GM10847 (cell line): Measurements from ENCODE around the gene MST1.

Source experiments
- POLR2A ChIP-seq: IDR thresholded peaks from 2 replicates; pipeline ENCODE4 v1.6.1; 2011; ENCODE audit not compliant: insufficient read length; ENCODE audit errors: extremely low read depth

MST1 gene

DNA sequence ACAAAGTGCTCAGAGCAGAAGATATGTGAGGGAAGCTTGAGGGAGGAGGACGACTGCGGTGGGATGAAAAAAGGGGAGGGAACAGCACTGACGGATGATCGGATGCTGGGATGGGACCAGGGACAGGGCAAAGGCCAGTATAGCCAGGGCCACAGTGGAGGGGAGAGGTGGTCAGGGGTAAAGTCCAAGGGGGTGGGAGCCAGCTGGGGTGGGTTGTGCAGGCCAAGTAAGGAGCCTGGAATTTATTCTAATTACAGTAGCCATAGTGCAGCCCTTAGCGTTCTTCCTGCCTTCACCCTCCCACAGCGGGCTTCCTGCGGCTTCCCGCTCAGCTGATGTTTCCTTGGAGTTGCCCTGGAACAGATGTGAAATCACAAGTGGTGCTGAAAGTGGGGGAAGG is 22.7 kb downstream of the MST1 start:
- TF ChIP-seq POLR2A = no peak

DNA sequence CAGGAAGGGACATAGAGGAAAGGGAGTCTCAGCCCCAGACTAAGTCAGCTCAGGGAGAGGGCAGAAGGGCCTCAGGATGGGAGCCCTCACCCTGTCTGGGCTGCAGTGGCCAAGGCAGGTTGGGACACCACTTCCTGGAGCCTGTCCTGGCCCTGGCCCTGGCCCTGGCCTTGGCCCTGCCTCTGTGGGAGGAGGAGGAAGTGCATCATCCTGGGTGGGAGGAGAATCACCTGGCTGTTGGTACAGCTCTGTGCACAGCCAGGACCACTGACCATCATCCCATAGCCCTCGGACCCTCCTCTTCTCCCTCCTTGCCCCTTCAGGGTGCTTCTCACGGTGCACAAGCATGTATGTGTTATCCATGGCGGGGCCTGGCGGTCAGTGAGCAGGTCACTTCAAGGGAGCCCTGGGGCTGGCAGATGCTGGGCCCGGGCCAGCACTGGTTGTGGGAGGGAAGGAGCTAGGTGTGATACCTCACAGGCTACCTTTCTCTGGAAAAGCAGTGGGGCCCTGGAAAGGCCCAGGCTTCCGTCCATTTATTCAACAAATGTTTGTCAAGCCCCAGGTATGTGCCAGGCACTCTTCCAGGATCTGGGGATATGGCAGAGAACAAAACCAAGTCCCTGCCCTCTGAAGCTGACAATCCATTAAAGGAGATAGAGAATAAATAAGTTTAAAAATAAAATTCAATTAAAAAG is 23.3 kb downstream of the MST1 start:
- no peak for TF ChIP-seq POLR2A

DNA sequence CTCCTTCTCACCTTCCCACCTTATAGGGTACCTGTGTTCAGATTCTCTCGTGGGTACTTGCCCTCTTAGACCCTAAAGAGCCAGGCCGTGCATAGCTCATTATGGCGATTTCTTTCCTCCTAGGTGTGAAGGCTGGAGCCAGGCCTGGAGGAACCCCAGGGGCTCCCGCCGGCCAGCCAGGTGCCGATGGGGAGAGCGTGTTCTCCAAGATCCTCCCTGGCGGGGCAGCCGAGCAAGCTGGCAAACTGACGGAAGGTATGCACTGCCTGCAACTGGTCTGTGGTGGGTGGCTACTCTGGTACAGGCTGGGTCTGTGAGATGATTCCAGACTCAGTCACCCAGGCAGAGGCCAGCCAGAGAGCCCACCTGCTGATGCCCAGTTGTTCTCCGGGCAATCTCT is 25.0 kb downstream of the MST1 start:
- no peak for TF ChIP-seq POLR2A

DNA sequence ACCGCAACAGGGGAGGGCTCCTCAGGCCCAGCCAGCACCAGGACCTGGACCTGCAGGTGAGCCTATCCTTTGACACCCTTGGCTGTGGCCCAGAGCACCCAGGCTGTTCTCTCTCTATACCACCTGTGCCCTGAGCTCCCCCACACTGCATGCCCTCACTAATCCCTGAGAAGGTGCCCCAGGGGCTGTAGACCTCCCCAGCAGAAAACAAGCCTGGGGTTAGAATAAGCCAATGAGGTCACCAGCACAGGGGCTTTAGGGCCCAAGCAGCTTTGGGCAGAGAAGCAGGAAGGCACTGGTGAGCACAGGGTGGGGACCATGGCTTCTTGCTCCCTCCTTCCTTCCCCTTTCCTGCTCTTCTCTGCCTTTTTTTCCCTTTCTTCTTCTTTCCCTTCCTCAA is 25.4 kb downstream of the MST1 start:
- no peak for TF ChIP-seq POLR2A

DNA sequence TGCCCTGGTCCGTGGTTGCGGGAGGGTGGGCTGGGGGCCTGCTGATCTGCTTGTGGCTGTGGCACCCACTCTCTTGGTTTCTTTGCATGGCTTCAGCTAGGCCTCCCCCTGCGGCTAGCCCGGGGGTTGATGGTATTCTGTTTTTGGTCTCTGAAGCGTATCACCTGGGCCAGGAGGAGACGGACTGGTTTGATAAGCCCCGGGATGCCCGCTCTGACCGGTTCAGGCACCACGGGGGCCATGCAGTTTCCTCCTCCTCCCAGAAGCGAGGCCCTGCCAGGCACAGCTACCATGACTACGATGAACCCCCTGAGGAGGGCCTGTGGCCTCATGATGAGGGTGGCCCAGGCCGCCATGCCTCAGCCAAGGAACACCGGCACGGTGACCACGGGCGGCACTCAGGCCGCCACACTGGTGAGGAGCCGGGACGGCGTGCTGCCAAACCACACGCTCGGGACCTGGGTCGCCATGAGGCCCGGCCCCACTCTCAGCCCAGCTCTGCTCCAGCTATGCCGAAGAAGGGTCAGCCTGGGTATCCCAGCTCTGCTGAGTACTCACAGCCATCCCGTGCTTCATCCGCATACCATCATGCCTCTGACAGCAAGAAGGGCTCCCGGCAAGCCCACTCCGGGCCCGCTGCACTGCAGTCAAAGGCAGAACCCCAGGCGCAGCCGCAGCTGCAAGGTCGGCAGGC is 26.4 kb downstream of the MST1 start:
- TF ChIP-seq POLR2A = no peak

DNA sequence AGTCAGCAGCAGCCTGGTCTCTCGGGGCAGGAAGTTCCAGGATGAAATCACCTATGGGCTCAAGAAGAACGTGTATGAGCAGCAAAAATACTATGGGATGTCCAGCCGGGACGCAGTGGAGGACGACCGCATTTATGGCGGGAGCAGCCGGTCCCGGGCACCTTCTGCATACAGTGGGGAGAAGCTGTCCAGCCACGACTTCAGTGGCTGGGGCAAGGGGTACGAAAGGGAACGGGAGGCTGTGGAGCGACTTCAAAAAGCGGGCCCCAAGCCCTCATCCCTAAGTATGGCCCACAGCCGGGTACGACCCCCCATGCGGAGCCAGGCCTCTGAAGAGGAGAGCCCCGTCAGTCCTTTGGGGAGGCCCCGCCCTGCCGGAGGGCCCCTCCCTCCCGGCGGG is 27.3 kb downstream of the MST1 start:
- TF ChIP-seq POLR2A = no peak

DNA sequence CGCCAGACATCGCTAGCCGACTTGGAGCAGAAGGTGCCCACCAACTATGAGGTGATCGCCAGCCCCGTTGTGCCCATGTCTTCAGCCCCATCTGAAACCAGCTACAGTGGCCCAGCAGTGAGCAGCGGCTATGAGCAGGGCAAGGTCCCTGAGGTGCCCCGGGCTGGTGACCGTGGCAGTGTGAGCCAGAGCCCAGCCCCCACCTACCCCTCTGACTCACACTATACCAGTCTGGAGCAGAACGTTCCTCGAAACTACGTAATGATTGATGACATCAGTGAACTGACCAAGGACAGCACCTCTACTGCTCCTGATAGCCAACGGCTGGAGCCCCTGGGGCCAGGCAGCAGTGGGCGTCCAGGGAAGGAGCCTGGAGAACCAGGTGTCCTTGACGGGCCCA is 28.0 kb downstream of the MST1 start:
- TF ChIP-seq POLR2A = no peak

DNA sequence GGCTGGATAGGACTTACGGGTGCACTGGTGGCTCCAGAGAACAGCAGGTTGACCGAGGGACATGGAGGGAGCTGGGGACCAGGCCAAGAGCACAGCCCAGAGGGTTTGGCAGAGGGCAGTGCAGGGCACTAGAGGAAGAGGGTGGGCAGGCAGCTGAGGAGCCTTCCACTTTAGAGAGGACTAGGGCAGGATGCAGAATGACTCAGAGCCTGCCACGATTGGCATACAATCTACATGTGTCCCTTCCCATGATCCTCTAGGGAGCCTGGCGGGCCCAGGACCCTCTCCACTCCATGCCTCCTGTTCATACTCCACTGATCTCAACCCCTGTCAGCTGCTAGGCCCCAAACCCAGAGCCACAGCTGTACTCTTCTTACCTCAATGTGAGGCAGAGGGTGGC is 29.5 kb downstream of the MST1 start:
- TF ChIP-seq POLR2A = no peak

DNA sequence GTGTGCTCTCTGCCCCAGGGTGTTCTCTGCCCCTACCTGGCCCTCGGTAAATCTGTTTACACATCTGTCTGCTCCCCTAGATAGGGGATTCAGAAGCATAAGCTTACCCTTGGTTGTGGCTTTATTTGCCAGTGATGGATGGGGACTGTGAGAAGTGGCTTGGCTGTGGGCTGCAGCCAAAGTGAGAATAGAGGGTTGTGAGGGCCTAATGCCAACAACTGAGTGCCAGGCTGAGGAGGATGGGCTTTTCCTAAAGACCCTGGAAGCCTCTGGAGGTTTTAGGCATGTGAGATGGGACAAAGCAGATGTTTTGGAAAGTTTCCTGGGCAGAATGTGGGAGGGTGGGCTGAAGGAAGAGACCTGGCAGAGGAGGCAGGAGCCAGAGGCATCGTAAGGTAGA is 30.6 kb downstream of the MST1 start:
- TF ChIP-seq POLR2A = no peak

DNA sequence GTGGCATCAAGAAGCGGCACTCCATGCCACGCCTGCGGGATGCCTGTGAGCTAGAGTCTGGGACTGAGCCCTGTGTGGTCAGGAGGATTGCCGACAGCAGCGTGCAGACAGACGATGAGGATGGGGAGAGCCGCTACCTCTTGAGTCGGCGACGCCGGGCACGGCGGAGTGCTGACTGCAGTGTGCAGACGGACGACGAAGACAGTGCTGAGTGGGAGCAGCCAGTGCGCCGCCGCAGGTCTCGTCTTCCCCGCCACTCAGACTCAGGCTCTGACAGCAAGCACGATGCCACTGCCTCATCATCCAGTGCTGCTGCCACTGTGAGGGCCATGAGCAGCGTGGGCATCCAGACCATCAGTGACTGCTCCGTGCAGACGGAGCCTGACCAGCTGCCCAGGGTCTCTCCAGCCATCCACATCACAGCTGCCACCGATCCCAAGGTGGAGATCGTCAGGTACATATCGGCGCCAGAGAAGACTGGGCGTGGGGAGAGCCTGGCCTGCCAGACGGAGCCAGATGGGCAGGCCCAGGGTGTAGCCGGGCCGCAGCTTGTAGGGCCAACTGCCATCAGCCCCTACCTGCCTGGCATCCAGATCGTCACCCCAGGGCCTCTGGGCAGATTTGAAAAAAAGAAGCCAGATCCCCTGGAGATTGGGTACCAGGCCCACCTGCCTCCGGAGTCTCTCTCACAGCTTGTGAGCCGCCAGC is 31.9 kb downstream of the MST1 start:
- TF ChIP-seq POLR2A = no peak

DNA sequence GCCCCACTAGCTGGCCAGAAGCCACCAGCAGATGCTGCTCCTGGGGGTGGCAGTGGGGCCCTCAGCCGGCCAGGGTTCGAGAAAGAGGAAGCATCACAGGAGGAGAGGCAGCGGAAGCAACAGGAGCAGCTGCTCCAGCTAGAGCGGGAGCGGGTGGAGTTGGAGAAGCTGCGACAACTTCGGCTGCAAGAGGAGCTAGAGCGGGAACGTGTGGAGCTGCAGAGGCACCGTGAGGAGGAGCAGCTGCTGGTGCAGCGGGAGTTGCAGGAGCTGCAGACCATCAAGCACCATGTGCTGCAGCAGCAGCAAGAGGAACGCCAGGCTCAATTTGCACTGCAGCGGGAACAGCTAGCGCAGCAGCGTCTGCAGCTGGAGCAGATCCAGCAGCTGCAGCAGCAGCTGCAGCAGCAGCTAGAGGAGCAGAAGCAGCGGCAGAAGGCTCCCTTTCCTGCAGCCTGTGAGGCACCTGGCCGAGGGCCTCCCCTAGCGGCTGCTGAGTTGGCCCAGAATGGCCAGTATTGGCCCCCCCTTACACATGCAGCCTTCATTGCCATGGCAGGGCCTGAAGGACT is 32.6 kb downstream of the MST1 start:
- TF ChIP-seq POLR2A = no peak

DNA sequence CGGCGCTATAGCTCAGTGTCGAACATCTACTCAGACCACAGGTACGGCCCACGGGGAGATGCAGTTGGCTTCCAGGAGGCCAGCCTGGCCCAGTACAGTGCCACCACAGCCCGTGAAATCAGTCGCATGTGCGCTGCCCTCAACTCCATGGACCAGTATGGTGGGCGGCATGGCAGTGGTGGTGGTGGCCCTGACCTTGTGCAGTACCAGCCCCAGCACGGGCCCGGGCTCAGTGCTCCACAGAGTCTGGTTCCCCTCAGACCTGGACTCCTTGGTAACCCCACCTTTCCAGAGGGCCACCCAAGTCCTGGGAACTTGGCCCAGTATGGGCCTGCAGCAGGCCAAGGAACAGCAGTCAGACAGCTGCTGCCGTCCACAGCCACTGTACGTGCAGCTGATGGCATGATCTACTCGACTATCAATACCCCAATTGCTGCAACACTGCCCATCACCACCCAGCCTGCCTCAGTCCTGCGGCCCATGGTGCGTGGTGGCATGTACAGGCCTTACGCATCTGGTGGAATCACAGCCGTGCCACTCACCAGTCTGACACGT is 33.5 kb downstream of the MST1 start:
- TF ChIP-seq POLR2A = no peak

DNA sequence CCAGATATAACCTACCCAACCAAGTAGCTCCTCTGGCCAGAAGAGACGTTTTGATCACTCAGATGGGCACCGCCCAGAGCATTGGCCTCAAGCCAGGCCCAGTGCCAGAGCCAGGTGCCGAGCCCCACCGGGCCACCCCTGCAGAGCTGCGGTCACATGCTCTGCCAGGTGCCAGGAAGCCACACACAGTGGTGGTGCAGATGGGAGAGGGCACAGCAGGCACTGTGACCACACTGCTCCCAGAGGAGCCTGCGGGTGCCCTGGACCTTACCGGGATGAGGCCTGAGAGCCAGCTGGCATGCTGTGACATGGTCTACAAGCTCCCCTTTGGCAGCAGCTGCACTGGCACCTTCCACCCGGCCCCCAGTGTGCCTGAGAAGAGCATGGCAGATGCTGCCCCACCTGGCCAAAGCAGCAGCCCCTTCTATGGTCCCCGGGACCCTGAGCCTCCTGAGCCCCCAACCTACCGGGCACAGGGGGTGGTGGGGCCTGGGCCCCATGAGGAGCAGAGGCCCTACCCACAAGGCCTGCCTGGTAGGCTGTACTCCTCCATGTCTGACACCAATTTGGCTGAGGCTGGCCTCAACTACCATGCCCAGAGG is 34.2 kb downstream of the MST1 start:
- no peak for TF ChIP-seq POLR2A

DNA sequence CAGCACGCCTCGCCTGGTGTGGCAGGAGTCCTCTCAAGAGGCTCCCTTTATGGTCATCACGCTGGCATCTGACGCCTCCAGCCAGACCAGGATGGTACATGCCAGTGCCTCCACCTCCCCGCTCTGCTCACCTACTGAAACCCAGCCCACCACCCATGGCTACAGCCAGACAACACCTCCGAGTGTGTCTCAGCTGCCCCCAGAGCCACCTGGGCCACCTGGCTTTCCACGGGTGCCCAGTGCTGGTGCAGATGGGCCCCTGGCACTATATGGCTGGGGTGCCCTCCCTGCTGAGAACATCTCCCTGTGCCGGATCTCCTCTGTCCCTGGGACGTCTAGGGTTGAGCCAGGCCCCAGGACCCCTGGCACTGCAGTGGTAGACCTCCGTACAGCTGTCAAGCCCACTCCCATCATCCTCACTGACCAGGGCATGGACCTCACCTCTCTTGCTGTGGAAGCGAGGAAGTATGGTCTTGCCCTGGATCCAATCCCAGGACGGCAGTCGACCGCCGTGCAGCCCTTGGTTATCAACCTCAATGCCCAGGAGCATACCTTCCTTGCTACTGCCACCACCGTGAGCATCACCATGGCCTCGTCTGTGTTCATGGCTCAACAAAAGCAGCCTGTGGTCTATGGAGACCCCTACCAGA is 35.0 kb downstream of the MST1 start:
- TF ChIP-seq POLR2A = no peak

DNA sequence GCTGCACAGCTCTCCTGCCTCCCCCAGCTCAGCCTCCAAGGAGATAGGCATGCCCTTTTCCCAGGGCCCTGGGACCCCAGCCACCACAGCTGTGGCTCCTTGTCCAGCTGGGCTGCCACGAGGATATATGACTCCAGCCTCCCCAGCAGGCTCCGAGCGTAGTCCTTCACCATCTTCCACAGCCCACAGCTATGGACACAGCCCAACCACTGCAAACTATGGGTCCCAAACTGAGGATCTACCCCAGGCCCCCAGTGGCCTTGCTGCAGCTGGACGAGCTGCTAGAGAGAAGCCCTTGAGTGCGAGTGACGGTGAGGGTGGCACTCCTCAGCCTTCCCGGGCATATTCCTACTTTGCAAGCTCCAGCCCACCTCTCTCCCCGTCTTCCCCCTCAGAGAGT is 35.7 kb downstream of the MST1 start:
- TF ChIP-seq POLR2A = no peak
